Endodermal cell (in vitro differentiated cells): ENCODE results near the gene RPS26. TPM values are rescaled to one million over a fixed set of nuclear protein-coding genes. Genes with fewer than 3 reads are reported as not detected.

ENCODE experiments used
- DNase-seq: peaks from one replicate; pipeline ENCODE4 v3.0.0-alpha.2; 2017
- H3K27ac ChIP-seq: 2 replicates; pipeline ENCODE4 v1.5.1; 2013; ENCODE audit warnings: mild to moderate bottlenecking, low read depth, low read length, moderate library complexity
- H3K27me3 ChIP-seq: 2 replicates; pipeline ENCODE4 v1.6.1; 2013; ENCODE audit warnings: mild to moderate bottlenecking, low read length, moderate library complexity; ENCODE audit not compliant: insufficient read depth, control insufficient read depth, poor library complexity, severe bottlenecking
- H3K36me3 ChIP-seq: 2 replicates; pipeline ENCODE4 v1.7.0; 2013; ENCODE audit warnings: mild to moderate bottlenecking, low read length, moderate library complexity; ENCODE audit not compliant: control insufficient read depth, insufficient read depth
- H3K4me1 ChIP-seq: one replicate; pipeline ENCODE4 v1.7.0; 2013; ENCODE audit warnings: low read length; ENCODE audit not compliant: control insufficient read depth, insufficient read depth
- H3K4me3 ChIP-seq: 2 replicates; pipeline ENCODE4 v1.5.1; 2013; ENCODE audit warnings: mild to moderate bottlenecking, low read length, moderate library complexity
- H3K9ac ChIP-seq: 2 replicates; pipeline ENCODE4 v1.6.1; 2013; ENCODE audit warnings: mild to moderate bottlenecking, low read length, moderate library complexity; ENCODE audit not compliant: poor library complexity, severe bottlenecking; ENCODE audit errors: extremely low read depth
- H3K9me3 ChIP-seq: 2 replicates; pipeline ENCODE4 v1.6.1; 2013; ENCODE audit warnings: mild to moderate bottlenecking, low read length, moderate library complexity; ENCODE audit not compliant: control insufficient read depth
- H3K27ac Mint-ChIP-seq: 2 replicates; pipeline ENCODE4 v1.8.0; 2020; ENCODE audit warnings: mixed read lengths
- H3K27me3 Mint-ChIP-seq: 2 replicates; pipeline ENCODE4 v1.8.0; 2021; ENCODE audit warnings: mild to moderate bottlenecking, mixed read lengths; ENCODE audit not compliant: insufficient read depth
- H3K36me3 Mint-ChIP-seq: 2 replicates; pipeline ENCODE4 v1.8.0; 2020; ENCODE audit warnings: low read depth, mixed read lengths
- H3K4me1 Mint-ChIP-seq: 2 replicates; pipeline ENCODE4 v1.8.0; 2020; ENCODE audit warnings: mixed read lengths
- H3K4me3 Mint-ChIP-seq: 2 replicates; pipeline ENCODE4 v1.8.0; 2020; ENCODE audit warnings: mild to moderate bottlenecking, moderate library complexity, mixed read lengths
- H3K9me3 Mint-ChIP-seq: 2 replicates; pipeline ENCODE4 v1.8.0; 2020; ENCODE audit warnings: mild to moderate bottlenecking, mixed read lengths
- CTCF ChIP-seq: fragments of 200-600 bp; sonication (generic); conservative IDR thresholded peaks from 2 replicates; pipeline ENCODE4 v1.5.0; 2021; ENCODE audit warnings: antibody characterized with exemption, mild to moderate bottlenecking
- WGBS, 2 experiments: methylation state at CpG; one replicate each; pipeline versions ENCODE4 v1.1.5 to v1.1.7; 2013; ENCODE audit warnings: missing lambda C conversion rate in 2 of 2, mixed read lengths in 1 of 2; ENCODE audit not compliant: insufficient coverage in 1 of 2, insufficient read length in 1 of 2; 5-methylcytosine and 5-hydroxymethylcytosine counted together
- long read RNA-seq, 4 experiments: library from polyadenylated mRNA in 2 of 4; library from RNA in 1 of 4; library from capped mRNA in 1 of 4; stranded (forward) in 3 of 4; unstranded in 1 of 4; transcript quantifications; one replicate each; pipeline ENCODE4 v2.0.0, GENCODE V29; 2020 to 2021; ENCODE audit warnings: inconsistent platforms in 1 of 4
- polyA plus RNA-seq, 2 experiments: library from polyadenylated mRNA; stranded (reverse); fragments of 50-300 nt; gene quantifications; one replicate each; pipeline ENCODE4 v1.2.3, GENCODE V29; 2013
- total RNA-seq, 2 donors: library from RNA; stranded (reverse); fragmentation: NEBNext Ultra II Directional in 1 of 2; extraction: Animal tissue kit (Norgen Biotek cat#: 25700) in 1 of 2; gene quantifications; 2 replicates in 1 of 2; 3 replicates in 1 of 2; pipeline ENCODE4 v1.2.1, GENCODE V29; 2021

Gene RPS26
- 10 to 100 TPM; 35.8 to 58.6 TPM for total RNA-seq
- polyA plus RNA-seq (2013, experiment 1 of 2): 2,066 TPM
- polyA plus RNA-seq (2013, experiment 2 of 2): 1,971 TPM
- long read RNA-seq, experiment 1, transcript RPS26-204 (4 exons, 1,140 nt): major isoform, 6 of 8 reads
- long read RNA-seq, experiment 1, partial matches to known transcripts: 1 of 8 reads
- long read RNA-seq, experiment 1, other reads (novel, unspliced or antisense): 1 of 8 reads
- long read RNA-seq, experiment 2, transcript RPS26-204 (4 exons, 1,140 nt): major isoform, 9 of 9 reads
- long read RNA-seq, experiment 2, partial matches to known transcripts: 0 of 9 reads
- long read RNA-seq, experiment 2, other reads (novel, unspliced or antisense): 0 of 9 reads
- long read RNA-seq, experiment 3, transcript RPS26-202 (3 exons, 1,204 nt): major isoform, 6 of 18 reads
- long read RNA-seq, experiment 3, partial matches to known transcripts: 2 of 18 reads
- long read RNA-seq, experiment 3, other reads (novel, unspliced or antisense): 8 of 18 reads
- long read RNA-seq, experiment 4, partial matches to known transcripts: 4 of 11 reads
- long read RNA-seq, experiment 4, other reads (novel, unspliced or antisense): 2 of 11 reads

GRCh38 chr12:56041552-56042429 is at the start of gene RPS26:
Gene RPS26 (plus strand): TSS chr12:56041918. CDS start chr12:56042167, 249 bp downstream.
- H3K9me3 Mint-ChIP-seq: no peaks in the 10 kb centered on the region
- no peaks in the 10 kb centered on the region for H3K27me3 Mint-ChIP-seq
- Histone ChIP-seq H3K27me3 (no peaks in the 10 kb centered on the region), H3K4me1 (no peaks in the 10 kb centered on the region), H3K36me3 (peaks cover 34% of the 10 kb centered on the region), H3K4me3 (peak within 1 kb of the TSS; percentile 100), H3K9ac (peak within 1 kb of the TSS; percentile 94), H3K9me3 (no peaks in the 10 kb centered on the region), H3K27ac (peak within 1 kb of the TSS; percentile 94)
- H3K27ac Mint-ChIP-seq: peak within 1 kb of the TSS; percentile 98
- H3K36me3 Mint-ChIP-seq: peaks cover 32% of the 10 kb centered on the region
- WGBS, 2 experiments: 0 to 1% methylated on average over 28 to 50 of the region's 50 CpGs
- TF ChIP-seq CTCF: peak; percentile 69
- peaks cover 22% of the 10 kb centered on the region for H3K4me1 Mint-ChIP-seq
- peak; percentile 100 for DNase-seq
- H3K4me3 Mint-ChIP-seq: peak within 1 kb of the TSS; percentile 95

- peaks cover 2% of the 10 kb centered on the region for H3K9me3 ChIP-seq
- Mint-ChIP-seq H3K36me3 (peaks cover 63% of the 10 kb centered on the region), H3K27me3 (no peaks in the 10 kb centered on the region), H3K4me3 (no peak overlapping the region), H3K27ac (no peak overlapping the region), H3K9me3 (no peaks in the 10 kb centered on the region), H3K4me1 (peaks cover 6% of the 10 kb centered on the region)
- H3K27ac ChIP-seq: no peak overlapping the region
- H3K4me3 ChIP-seq: no peak overlapping the region
- H3K36me3 ChIP-seq: peaks cover 70% of the 10 kb centered on the region
- DNase-seq: no peak
- no peak overlapping the region for H3K9ac ChIP-seq
- no peaks in the 10 kb centered on the region for H3K4me1 ChIP-seq
- TF ChIP-seq CTCF: no peak
- WGBS, 2 experiments: 87 to 97% methylated on average over 2 to 4 of the region's 4 CpGs
- no peaks in the 10 kb centered on the region for H3K27me3 ChIP-seq
Observed at GRCh38 chr12:55993230-55993853, 48.4 kb upstream of the RPS26 start.

GRCh38 chr12:55995366-55995765 is 46.4 kb upstream of the RPS26 start:
- Mint-ChIP-seq H3K4me3 (no peak overlapping the region), H3K27me3 (no peaks in the 10 kb centered on the region), H3K27ac (no peak overlapping the region), H3K36me3 (peaks cover 56% of the 10 kb centered on the region), H3K4me1 (peaks cover 11% of the 10 kb centered on the region), H3K9me3 (peaks cover 10% of the 10 kb centered on the region)
- Histone ChIP-seq H3K9ac (no peak overlapping the region), H3K4me3 (no peak overlapping the region), H3K9me3 (peaks cover 14% of the 10 kb centered on the region), H3K36me3 (peaks cover 50% of the 10 kb centered on the region), H3K27me3 (no peaks in the 10 kb centered on the region), H3K4me1 (no peaks in the 10 kb centered on the region), H3K27ac (no peak overlapping the region)
- TF ChIP-seq CTCF: no peak
- WGBS, 2 experiments: 81 to 89% methylated on average over 3 to 8 of the region's 8 CpGs
- no peak for DNase-seq
